Breast epithelium (tissue), 3 donors: ENCODE measurements around the gene HEPN1.

ENCODE experiments used
- POLR2A ChIP-seq: fragments of 450-650 bp; IDR thresholded peaks from one replicate; pipeline ENCODE4 v1.6.1; 2016; ENCODE audit warnings: antibody characterized with exemption, mild to moderate bottlenecking, moderate library complexity
- TF ChIP-seq, protein P1 (sequence below), 3 donors: fragments of 450-650 bp; IDR thresholded peaks; one replicate each; pipeline ENCODE4 v1.5.1; 2016 to 2017; ENCODE audit warnings: antibody characterized with exemption in 3 of 3, mild to moderate bottlenecking in 3 of 3, moderate library complexity in 3 of 3

DNA sequence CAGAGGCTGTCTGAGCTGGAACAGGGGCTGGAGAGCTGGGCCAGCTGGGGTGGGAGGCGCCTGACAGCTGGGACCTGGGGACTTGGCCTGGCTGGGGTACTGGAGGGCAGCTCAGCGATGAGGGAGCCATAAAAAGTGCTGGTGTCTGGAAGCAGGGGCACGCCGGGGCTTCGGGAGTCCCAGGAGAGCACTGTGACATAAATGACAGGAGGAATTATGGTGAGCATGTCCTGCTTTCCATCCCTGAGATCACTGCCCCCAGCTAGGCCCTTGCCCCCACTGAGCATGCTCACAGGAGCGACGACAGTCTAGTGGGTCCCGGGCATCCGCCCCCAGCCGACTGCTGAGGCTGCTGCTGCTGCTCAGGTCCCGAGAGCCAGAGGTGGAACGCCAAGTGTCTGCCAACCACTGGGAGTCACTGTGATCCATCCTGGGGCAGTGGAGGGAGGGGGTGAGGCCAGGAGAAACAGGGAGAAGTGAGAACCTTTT, 27.6 kb upstream of the HEPN1 start:
- TF ChIP-seq, protein P1, sequence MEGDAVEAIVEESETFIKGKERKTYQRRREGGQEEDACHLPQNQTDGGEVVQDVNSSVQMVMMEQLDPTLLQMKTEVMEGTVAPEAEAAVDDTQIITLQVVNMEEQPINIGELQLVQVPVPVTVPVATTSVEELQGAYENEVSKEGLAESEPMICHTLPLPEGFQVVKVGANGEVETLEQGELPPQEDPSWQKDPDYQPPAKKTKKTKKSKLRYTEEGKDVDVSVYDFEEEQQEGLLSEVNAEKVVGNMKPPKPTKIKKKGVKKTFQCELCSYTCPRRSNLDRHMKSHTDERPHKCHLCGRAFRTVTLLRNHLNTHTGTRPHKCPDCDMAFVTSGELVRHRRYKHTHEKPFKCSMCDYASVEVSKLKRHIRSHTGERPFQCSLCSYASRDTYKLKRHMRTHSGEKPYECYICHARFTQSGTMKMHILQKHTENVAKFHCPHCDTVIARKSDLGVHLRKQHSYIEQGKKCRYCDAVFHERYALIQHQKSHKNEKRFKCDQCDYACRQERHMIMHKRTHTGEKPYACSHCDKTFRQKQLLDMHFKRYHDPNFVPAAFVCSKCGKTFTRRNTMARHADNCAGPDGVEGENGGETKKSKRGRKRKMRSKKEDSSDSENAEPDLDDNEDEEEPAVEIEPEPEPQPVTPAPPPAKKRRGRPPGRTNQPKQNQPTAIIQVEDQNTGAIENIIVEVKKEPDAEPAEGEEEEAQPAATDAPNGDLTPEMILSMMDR (IDR thresholded peaks at IDR 0.05) = no peak
- TF ChIP-seq POLR2A = no peak
